ENCODE data around the gene OXER1. TPM values are rescaled to one million over a fixed set of nuclear protein-coding genes. Genes with fewer than 3 reads are reported as not detected.

OXER1 gene
- total RNA-seq, 2 donors from 2014 or later: 3.5 to 6.5 TPM

GRCh38 chr2:42797281-42797680, 33.3 kb upstream of the OXER1 start:
- Mint-ChIP-seq H3K4me1 (peaks cover 16% of the 10 kb centered on the region), H3K36me3 (ENCODE audit: low read depth) (peaks cover 4% of the 10 kb centered on the region), H3K9me3 (peaks cover 4% of the 10 kb centered on the region), H3K27me3 (ENCODE audit: insufficient read depth) (peaks cover 28% of the 10 kb centered on the region), H3K27ac (no peak overlapping the region), H3K4me3 (no peak overlapping the region)
- H3K27me3 ChIP-seq (ENCODE audit: control insufficient read depth, insufficient read depth, low read length, poor library complexity, severe bottlenecking): peaks cover 45% of the 10 kb centered on the region
- H3K9ac ChIP-seq (ENCODE audit: extremely low read depth, low read length, poor library complexity, severe bottlenecking): no peak overlapping the region
- H3K9me3 ChIP-seq (ENCODE audit: control insufficient read depth, low read length): peaks cover 10% of the 10 kb centered on the region
- H3K27ac ChIP-seq (ENCODE audit: low read depth, low read length): no peak overlapping the region
- peaks cover 3% of the 10 kb centered on the region for H3K4me1 ChIP-seq (ENCODE audit: control insufficient read depth, insufficient read depth, low read length)
- 78 to 83% methylated on average over 6 of the region's 6 CpGs for WGBS, 2 experiments (ENCODE audit: insufficient coverage in 1 of 2, insufficient read length in 1 of 2)
- DNase-seq: no peak
- H3K36me3 ChIP-seq (ENCODE audit: control insufficient read depth, insufficient read depth, low read length): no peaks in the 10 kb centered on the region
- no peak overlapping the region for H3K4me3 ChIP-seq (ENCODE audit: low read length)
- TF ChIP-seq CTCF (conservative IDR thresholded peaks at IDR 0.05): no peak

DNA sequence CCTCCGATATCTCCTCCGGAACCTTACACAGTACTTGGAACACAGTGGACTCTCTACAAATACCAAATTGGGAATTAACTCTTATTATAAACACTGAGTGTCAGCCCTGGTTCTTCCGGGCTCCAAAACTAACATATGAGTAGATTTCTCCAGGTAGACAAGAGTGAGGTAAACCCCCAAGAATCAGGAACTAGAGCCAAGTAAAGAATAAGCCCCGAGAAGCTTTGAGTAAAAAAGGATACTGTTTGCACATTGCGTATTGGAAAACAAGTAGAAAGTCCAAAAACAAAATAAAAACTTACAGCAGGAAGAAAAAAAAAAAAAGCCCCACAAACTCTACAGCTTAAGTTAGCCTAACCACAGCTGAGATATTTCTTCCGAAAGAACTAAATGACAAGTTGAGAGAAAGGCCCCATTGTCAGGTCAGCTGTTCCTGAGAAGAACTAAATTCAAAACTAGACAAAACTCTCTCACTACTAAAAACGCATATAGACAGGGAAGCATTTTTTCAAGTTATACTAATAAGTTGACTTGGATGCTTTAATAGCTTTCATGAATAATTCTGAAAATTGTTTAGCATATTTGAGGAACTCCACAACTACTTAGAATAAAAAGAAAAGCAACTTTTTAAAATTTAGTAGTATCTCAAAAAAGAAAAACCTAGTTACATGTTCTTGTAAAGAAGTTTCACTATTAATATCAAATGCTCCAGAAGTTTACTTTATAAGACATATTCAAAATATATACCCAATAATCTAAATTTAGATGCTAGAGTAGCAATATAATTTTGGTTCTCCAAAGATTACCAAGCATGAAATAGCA, 32.7 kb upstream of the OXER1 start:
- 99 to 100% methylated on average over 3 to 6 of the region's 7 CpGs for WGBS, 2 experiments (ENCODE audit: insufficient coverage in 1 of 2, insufficient read length in 1 of 2)
- Histone ChIP-seq H3K4me1 (ENCODE audit: control insufficient read depth, insufficient read depth, low read length) (peaks cover 3% of the 10 kb centered on the region), H3K27me3 (ENCODE audit: control insufficient read depth, insufficient read depth, low read length, poor library complexity, severe bottlenecking) (peaks cover 45% of the 10 kb centered on the region), H3K9me3 (ENCODE audit: control insufficient read depth, low read length) (peaks cover 10% of the 10 kb centered on the region), H3K27ac (ENCODE audit: low read depth, low read length) (no peak overlapping the region), H3K36me3 (ENCODE audit: control insufficient read depth, insufficient read depth, low read length) (no peaks in the 10 kb centered on the region), H3K9ac (ENCODE audit: extremely low read depth, low read length, poor library complexity, severe bottlenecking) (no peak overlapping the region), H3K4me3 (ENCODE audit: low read length) (no peak overlapping the region)
- TF ChIP-seq CTCF (conservative IDR thresholded peaks at IDR 0.05): no peak
- peaks cover 4% of the 10 kb centered on the region for H3K36me3 Mint-ChIP-seq (ENCODE audit: low read depth)
- DNase-seq: no peak
- peaks cover 21% of the 10 kb centered on the region for H3K4me1 Mint-ChIP-seq
- no peak overlapping the region for H3K27ac Mint-ChIP-seq
- peaks cover 31% of the 10 kb centered on the region for H3K27me3 Mint-ChIP-seq (ENCODE audit: insufficient read depth)
- H3K4me3 Mint-ChIP-seq: no peak overlapping the region
- peaks cover 4% of the 10 kb centered on the region for H3K9me3 Mint-ChIP-seq

- 63 to 100% methylated on average over 1 to 3 of the region's 3 CpGs for whole genome bisulfite sequencing, 2 experiments (ENCODE audit: insufficient coverage in 1 of 2, insufficient read length in 1 of 2)
- H3K4me3 Mint-ChIP-seq: no peak overlapping the region
- H3K27ac ChIP-seq (ENCODE audit: low read depth, low read length): no peak overlapping the region
Observed at GRCh38 chr2:42795841-42796301, 31.9 kb upstream of the OXER1 start.

More at GRCh38 chr2:42795841-42796301, 31.9 kb upstream of the OXER1 start:
- no peak for DNase-seq
- peaks cover 39% of the 10 kb centered on the region for H3K27me3 ChIP-seq (ENCODE audit: control insufficient read depth, insufficient read depth, low read length, poor library complexity, severe bottlenecking)
- H3K4me1 ChIP-seq (ENCODE audit: control insufficient read depth, insufficient read depth, low read length): peaks cover 3% of the 10 kb centered on the region
- no peak overlapping the region for H3K27ac Mint-ChIP-seq
- H3K9me3 ChIP-seq (ENCODE audit: control insufficient read depth, low read length): peaks cover 10% of the 10 kb centered on the region
- H3K36me3 Mint-ChIP-seq (ENCODE audit: low read depth): peaks cover 4% of the 10 kb centered on the region
- H3K4me3 ChIP-seq (ENCODE audit: low read length): no peak overlapping the region
- peaks cover 23% of the 10 kb centered on the region for H3K4me1 Mint-ChIP-seq
- no peak overlapping the region for H3K9ac ChIP-seq (ENCODE audit: extremely low read depth, low read length, poor library complexity, severe bottlenecking)
- H3K36me3 ChIP-seq (ENCODE audit: control insufficient read depth, insufficient read depth, low read length): no peaks in the 10 kb centered on the region
- peaks cover 4% of the 10 kb centered on the region for H3K9me3 Mint-ChIP-seq
- peaks cover 32% of the 10 kb centered on the region for H3K27me3 Mint-ChIP-seq (ENCODE audit: insufficient read depth)
- TF ChIP-seq CTCF (conservative IDR thresholded peaks at IDR 0.05): no peak
